Stimulated activated CD4-positive, alpha-beta T cell treated with anti-CD3 and anti-CD28 coated beads, Interleukin-1b, Interleukin-23, amount 100 ng/mL, for 4 hours (primary cell): ENCODE results near the gene PTPRA.
"Not testable (repeated sequence)": the region's sequence is repeated elsewhere in the genome, so short reads cannot be mapped to it uniquely, and the experiment has no call there.

Source experiments
- DNase-seq, 2 donors: peaks; one replicate each; pipeline ENCODE4 v3.0.0-alpha.2; 2020; ENCODE audit warnings: low read depth in 2 of 2

Gene PTPRA

GRCh38 chr20:3043322-3043721 lies 170.0 kb downstream of the PTPRA start, which contains the start of gene GNRH2:
TSS of gene GNRH2 (plus strand) at chr20:3043622. CDS start at chr20:3044415, 793 bp downstream.
- no peak for DNase-seq

GRCh38 chr20:3044336-3044965 lies 171.2 kb downstream of the PTPRA start:
- DNase-seq, result no peak

GRCh38 chr20:3045042-3045815 lies 171.9 kb downstream of the PTPRA start:
- no peak for DNase-seq

GRCh38 chr20:3045816-3046676 lies 172.8 kb downstream of the PTPRA start, which contains the start of gene MRPS26:
TSS of gene MRPS26 (plus strand) at chr20:3046052. CDS start at chr20:3046069, 17 bp downstream.
- DNase-seq, result peak; percentile 65 to 82

DNA sequence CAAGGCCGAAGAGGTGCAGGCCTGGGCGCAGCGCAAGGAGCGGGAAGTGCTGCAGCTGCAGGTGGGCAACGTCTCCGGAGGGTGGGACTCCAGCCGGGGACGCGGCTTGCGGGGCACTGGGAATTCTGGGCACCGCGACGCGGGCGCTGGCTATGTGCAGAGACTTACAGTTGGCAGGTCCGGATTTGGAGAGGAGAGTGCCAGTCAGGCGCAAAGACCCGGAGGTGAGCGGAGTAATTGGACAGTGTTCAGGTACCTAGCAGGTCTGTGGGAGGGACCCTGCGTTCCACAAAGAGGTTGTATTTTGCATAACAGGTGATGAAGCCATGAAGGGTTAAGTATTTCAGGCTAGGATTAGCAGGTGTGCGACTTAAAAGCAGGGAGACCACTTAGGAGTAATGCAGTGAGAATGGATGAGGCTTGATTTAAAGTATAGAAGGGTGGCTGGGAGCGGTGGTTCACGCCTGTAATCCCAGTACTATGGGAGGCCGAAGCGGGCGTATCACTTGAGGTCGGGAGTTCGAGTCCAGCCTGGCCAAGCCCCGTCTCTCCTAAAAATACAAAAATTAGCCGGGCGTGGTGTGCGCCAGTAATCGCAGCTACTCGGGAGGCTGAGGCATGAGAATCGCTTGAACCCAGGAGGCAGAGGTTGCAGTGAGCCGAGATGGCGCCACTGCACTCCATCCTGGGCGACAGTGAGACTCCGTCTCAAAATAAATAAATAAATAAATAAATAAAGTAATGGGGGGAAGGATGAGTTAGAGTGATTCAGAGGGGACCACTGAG lies 173.6 kb downstream of the PTPRA start:
- DNase-seq, result no peak

DNA sequence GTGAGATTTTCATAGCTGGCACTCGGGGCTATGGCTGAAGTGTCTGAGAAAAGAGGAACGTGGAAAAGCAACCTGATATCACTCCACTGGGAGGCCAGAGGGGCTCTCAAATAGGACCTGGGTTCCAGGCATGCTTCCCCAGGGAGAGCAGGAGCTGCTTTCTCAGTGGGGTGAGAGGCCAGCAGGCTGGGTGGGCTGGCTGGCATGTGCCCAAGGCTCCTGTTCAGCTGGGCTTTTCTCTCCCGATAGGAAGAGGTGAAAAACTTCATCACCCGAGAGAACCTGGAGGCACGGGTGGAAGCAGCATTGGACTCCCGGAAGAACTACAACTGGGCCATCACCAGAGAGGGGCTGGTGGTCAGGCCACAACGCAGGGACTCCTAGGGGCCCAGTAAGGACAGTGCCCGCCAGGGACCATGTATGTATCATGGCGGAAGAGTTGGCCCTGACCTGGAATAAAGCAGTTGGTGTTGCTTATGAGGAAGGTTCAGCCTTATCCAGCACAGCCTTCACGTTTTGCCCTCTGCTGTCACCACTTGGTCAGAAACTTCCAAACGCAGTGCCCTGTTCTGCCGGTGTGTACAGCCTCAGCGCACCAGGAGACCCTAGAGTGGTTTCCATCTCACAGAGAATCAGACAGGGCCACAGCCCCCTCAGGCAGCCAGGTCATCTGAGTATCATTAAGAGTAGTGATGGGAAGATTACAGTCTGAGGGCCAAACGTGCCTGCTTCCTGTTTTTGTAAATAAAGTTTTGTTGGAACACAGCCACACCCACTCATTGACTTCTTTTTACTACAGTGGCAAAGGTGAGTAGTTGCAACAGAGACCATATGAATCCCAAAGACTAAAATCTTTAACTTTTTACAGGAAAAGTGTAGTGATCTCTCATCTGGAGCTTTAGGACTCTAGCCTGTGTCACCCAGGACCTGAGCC lies 174.5 kb downstream of the PTPRA start:
- DNase-seq, result no peak

- DNase-seq, result no peak
Measured at GRCh38 chr20:3051385-3052019, 178.2 kb downstream of the PTPRA start.

- no peak for DNase-seq
Measured at GRCh38 chr20:3059489-3059888, 186.2 kb downstream of the PTPRA start.

DNA sequence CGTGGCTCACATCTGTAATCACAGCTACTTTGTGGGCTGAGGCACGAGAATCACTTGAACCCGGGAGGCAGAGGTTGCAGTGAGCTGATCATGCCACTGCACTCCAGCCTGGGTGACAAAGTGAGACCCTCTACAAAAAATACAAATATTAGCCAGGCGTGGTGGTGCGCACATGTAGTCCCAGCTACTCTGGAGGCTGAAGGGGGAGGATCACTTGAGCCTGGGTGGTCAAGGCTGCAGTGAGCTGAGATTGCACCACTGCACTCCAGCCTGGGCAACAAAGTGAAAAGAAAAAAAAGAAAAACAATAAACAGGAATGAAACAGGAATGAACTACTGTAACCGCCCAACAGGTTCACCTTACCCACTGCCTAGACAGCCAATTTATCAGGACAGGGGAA lies 190.8 kb downstream of the PTPRA start:
- DNase-seq, result not testable (repeated sequence)

DNA sequence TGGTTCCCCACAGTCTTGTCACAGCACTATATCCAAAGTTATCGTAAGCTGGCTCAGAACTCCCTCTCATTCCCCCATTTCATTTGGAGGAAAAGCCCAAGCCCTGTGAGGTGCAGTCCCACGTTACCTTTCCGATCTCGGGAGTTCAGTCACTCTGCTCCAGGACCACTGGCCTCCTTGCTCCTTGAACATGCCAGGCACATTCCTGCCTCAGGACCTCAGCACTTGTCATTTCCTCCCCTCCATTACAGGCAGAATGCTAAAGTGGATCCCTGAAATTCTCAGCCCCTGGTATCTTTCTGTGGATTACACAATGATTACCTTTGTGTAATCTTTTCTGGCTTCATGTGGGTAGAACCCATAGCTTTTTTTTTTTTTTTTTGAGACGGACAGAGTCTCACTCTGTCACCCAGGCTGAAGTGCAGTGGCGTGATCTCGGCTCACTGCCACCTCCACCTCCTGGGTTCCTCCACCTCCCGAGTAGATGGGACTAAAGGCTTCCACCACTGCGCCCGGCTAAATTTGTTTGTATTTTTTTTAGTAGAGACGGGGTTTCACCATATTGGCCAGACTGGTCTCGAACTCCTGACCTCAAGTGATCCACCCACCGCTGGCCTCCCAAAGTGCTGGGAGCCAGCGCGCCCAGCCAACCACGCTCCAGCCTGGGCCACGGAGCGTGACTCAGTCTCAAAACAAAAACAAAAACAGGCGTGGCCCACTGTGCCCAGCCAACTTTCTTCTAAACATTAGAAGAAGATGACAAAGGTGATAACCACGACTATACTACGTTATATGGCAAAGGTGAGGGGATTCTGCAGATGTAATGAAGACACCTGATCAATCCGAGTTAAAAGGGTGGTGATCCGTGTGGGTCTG lies 194.1 kb downstream of the PTPRA start:
- no peak for DNase-seq

GRCh38 chr20:3068075-3068474 lies 194.8 kb downstream of the PTPRA start:
- DNase-seq, result no peak

DNA sequence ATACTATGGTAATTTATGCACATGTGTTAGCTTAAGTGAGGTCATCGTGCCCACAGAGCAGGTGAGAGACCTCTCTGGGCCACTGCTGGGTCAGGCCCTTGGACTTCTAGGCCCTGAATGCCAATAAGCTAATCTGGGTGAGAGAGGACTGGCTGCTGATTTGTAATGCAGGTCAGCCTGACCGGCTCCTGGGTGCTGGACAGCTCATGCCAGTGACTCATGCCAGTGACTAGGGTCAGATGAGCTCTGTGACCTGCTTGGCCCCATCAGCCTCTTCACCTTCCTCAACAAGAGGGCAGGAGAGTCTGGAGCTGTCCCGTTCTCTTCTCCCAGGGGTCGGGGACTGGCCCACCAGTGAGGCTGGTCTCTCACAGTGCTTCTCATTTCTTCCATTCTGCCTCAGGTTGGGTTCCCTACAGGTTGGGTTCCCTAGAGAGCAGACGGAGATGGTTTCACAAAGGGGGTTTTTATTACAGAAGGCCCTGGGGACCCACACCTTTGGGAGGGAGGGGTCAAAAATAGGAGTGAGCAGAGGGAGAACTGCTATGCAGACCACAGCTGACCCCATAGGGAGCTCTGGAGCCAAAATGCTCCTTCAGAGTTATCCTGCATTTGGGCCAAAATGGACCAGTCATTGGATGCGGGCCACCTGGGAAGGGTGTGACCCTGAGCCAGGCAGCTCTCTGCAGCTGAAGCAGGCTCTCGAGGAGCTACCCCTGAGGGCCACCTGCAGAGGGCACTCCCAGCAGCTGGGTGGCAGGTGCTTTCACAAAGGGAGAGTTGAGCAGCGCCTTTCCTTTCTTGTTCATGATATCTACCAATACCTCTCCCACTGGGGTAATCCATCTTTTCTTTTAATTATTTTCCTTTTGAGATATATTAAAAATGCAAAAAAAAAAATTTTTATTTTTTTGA lies 196.0 kb downstream of the PTPRA start:
- DNase-seq, result no peak

GRCh38 chr20:3070725-3071124 lies 197.4 kb downstream of the PTPRA start:
- no peak for DNase-seq

- no peak for DNase-seq
Measured at GRCh38 chr20:3071266-3071609, 198.0 kb downstream of the PTPRA start.

GRCh38 chr20:3071610-3072529 lies 198.6 kb downstream of the PTPRA start, which contains the start of gene OXT:
TSS of gene OXT (plus strand) at chr20:3071620. CDS start at chr20:3071656, 36 bp downstream.
- DNase-seq, result peak; percentile 67 to 68

GRCh38 chr20:3072530-3073250 lies 199.4 kb downstream of the PTPRA start:
- no peak for DNase-seq
